SW 1271 (cell line): ENCODE results near the gene NRXN3.

Experiments used
- DNase-seq, 2 experiments: peaks; one replicate each; lab custom pipeline; 2025; lab: John Stamatoyannopoulos, UW

Gene NRXN3

GRCh38 chr14:79822034-79822433, 1651.9 kb downstream of the NRXN3 start:
- no peak for DNase-seq

- no peak for DNase-seq
Observed at GRCh38 chr14:79825046-79825521, 1654.9 kb downstream of the NRXN3 start.

GRCh38 chr14:79826362-79826761, 1656.2 kb downstream of the NRXN3 start:
- DNase-seq, result no peak

- DNase-seq, result no peak
Observed at GRCh38 chr14:79829405-79830166, 1659.4 kb downstream of the NRXN3 start.

GRCh38 chr14:79831195-79831892, 1661.2 kb downstream of the NRXN3 start:
- no peak for DNase-seq

- DNase-seq, result no peak
Observed at GRCh38 chr14:79833781-79834180, 1663.6 kb downstream of the NRXN3 start.

GRCh38 chr14:79834868-79835267, 1664.7 kb downstream of the NRXN3 start:
- DNase-seq, result no peak

GRCh38 chr14:79836577-79836976, 1666.4 kb downstream of the NRXN3 start:
- DNase-seq, result no peak

- DNase-seq, result no peak
Observed at GRCh38 chr14:79837699-79838098, 1667.5 kb downstream of the NRXN3 start.

GRCh38 chr14:79840103-79840502, 1669.9 kb downstream of the NRXN3 start:
- no peak for DNase-seq

- DNase-seq, result no peak
Observed at GRCh38 chr14:79840831-79841230, 1670.7 kb downstream of the NRXN3 start.

GRCh38 chr14:79841433-79841832, 1671.3 kb downstream of the NRXN3 start:
- no peak for DNase-seq

- no peak for DNase-seq
Observed at GRCh38 chr14:79842270-79842669, 1672.1 kb downstream of the NRXN3 start.

- DNase-seq, result no peak
Observed at GRCh38 chr14:79852950-79853744, 1683.0 kb downstream of the NRXN3 start.

- DNase-seq, result no peak
Observed at GRCh38 chr14:79855789-79856188, 1685.6 kb downstream of the NRXN3 start.

GRCh38 chr14:79856381-79856780, 1686.2 kb downstream of the NRXN3 start:
- DNase-seq, result no peak

- no peak for DNase-seq
Observed at GRCh38 chr14:79861111-79861510, 1690.9 kb downstream of the NRXN3 start.

GRCh38 chr14:79862045-79862444, 1691.9 kb downstream of the NRXN3 start:
- no peak for DNase-seq

GRCh38 chr14:79871136-79871535, 1701.0 kb downstream of the NRXN3 start:
- no peak for DNase-seq

GRCh38 chr14:79878229-79878628, 1708.1 kb downstream of the NRXN3 start:
- DNase-seq, result no peak

GRCh38 chr14:79878785-79879184, 1708.6 kb downstream of the NRXN3 start:
- no peak for DNase-seq

GRCh38 chr14:79881299-79881698, 1711.1 kb downstream of the NRXN3 start:
- no peak for DNase-seq

- no peak for DNase-seq
Observed at GRCh38 chr14:79890527-79890926, 1720.4 kb downstream of the NRXN3 start.
